Activated CD8-positive, alpha-beta T cell treated with anti-CD3 and anti-CD28 coated beads, Interleukin-2, amount 10 ng/mL, durations not matched to agents 7 days and 5 days (primary cell): ENCODE results near the gene CELSR2. TPM values are rescaled to one million over a fixed set of nuclear protein-coding genes. Genes with fewer than 3 reads are reported as not detected.

Source experiments
- ATAC-seq: fragments of 150-1000 bp; cut with Tn5 transposase; one replicate; pipeline ENCODE4 v1.10.0; 2021; ENCODE audit warnings: moderate library complexity
- CTCF ChIA-PET: fragments of 350-600 bp; sonication (Branson Sonifier 250); formaldehyde crosslinking; loops from one replicate; lab custom pipeline; 2021; ENCODE audit warnings: antibody characterized with exemption; lab: Charles Lee
- POLR2A ChIA-PET: fragments of 350-600 bp; sonication (Branson Sonifier 250); formaldehyde crosslinking; loops from one replicate; lab custom pipeline; 2021; ENCODE audit warnings: antibody characterized with exemption; lab: Charles Lee
- DNase-seq: peaks from one replicate; pipeline ENCODE4 v3.0.0-alpha.2; 2020
- H3K27ac Mint-ChIP-seq: one replicate; pipeline ENCODE4 v1.8.0; 2021; ENCODE audit warnings: mild to moderate bottlenecking, mixed read lengths
- H3K27me3 Mint-ChIP-seq: one replicate; pipeline ENCODE4 v1.8.0; 2021; ENCODE audit warnings: low read depth, mixed read lengths
- H3K36me3 Mint-ChIP-seq: one replicate; pipeline ENCODE4 v1.8.0; 2021; ENCODE audit warnings: low read depth, mixed read lengths
- H3K4me1 Mint-ChIP-seq: one replicate; pipeline ENCODE4 v1.8.0; 2021; ENCODE audit warnings: low read depth, mixed read lengths
- H3K4me3 Mint-ChIP-seq: one replicate; pipeline ENCODE4 v1.8.0; 2021; ENCODE audit warnings: mild to moderate bottlenecking, mixed read lengths
- H3K9me3 Mint-ChIP-seq: one replicate; pipeline ENCODE4 v1.8.0; 2022; ENCODE audit warnings: mixed read lengths; ENCODE audit not compliant: insufficient read depth
- total RNA-seq, 2 experiments: library from RNA; stranded (reverse); gene quantifications; one replicate each; pipeline ENCODE4 v1.2.3, GENCODE V29; 2021

CELSR2 gene
- total RNA-seq, 2 experiments from 2014 or later, result 4.9 to 5.2 TPM

DNA sequence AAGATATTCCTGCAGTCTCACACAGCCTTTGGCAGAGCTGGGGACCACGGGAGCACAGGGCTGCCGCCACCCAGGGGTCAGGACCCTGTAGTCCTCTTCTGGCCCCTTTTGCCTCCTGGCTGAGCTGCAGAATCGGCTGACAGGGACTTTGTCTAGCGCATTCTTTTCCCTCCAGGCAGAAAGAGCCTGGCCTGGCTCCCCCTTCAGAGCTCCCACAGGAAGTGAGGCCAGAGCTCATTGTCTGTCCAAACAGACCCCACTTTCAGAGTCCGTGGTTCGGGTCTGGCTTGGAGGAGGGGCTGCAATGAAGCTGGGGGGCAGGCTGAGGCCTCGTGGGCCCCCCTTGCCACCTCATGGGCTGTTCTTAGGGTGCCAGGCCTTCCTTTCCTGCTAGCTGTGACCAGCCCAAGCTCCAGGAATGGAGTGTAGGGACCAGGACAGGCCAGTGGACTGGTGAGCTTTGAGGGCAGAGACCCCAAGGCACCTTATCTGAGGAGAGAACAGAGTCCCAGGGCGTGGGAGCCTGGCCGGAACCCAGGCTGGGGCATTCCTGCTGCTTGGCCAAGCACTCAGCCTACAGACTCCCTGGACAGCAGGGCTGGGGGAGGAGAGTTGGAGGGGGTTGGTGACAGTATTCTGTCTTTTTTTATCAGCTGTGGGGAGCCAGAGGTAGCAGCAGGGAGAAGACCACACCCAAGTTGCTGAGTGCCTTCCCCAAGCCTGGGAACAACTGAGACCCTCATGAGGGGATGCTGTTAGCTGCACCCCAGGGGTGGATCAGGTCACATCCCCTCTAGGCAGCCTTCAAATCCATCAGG lies 4.7 kb downstream of the CELSR2 start:
- ChIA-PET POLR2A (no interaction called here), CTCF (interaction anchor here (0.9 to 2.2 kb wide), 6 partner anchors 13 to 278 kb away, joined by 3 to 6 read pairs (median 4); partner anchors contain the start of gene SORT1)
- Mint-ChIP-seq H3K4me1 (peaks cover 13% of the 10 kb centered on the region), H3K36me3 (no peaks in the 10 kb centered on the region), H3K4me3 (no peak overlapping the region), H3K9me3 (no peaks in the 10 kb centered on the region), H3K27ac (no peak overlapping the region), H3K27me3 (peaks cover 2% of the 10 kb centered on the region)
- DNase-seq (no peak), ATAC-seq (no peak)

DNA sequence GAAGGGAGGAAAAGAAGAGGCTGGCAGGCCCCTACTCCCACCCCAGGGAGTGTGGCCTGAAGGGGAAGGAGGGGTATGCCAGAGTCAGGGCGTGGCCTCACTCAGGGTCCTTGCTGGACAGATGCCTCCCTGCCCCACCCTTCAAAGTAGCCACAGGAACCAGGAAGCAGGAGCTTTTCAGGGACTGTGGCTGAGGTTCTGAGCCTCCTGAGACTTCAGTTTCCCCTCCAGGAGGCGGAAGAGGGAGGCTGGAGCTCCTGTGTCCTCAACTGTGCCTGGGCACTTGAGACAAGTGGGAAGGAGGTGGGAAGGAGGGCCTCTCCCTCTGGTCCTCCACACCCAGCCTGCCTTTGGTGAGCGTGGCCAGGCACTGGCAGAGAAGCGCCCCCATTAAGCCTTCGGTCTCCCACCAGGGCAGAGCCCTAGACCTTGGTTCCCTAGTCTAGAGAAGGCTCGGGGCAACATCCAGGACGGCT lies 5.3 kb downstream of the CELSR2 start:
- H3K4me3 Mint-ChIP-seq, result no peak overlapping the region
- ChIA-PET CTCF (interaction anchor here (1.2 kb wide), 1 partner anchor 144 kb away, joined by 5 read pairs; the partner anchor contains the start of gene SORT1), POLR2A (no interaction called here)
- H3K9me3 Mint-ChIP-seq, result no peaks in the 10 kb centered on the region
- no peak overlapping the region for H3K27ac Mint-ChIP-seq
- H3K36me3 Mint-ChIP-seq, result no peaks in the 10 kb centered on the region
- H3K27me3 Mint-ChIP-seq, result peaks cover 2% of the 10 kb centered on the region
- H3K4me1 Mint-ChIP-seq, result peaks cover 10% of the 10 kb centered on the region
- DNase-seq (no peak), ATAC-seq (no peak)

DNA sequence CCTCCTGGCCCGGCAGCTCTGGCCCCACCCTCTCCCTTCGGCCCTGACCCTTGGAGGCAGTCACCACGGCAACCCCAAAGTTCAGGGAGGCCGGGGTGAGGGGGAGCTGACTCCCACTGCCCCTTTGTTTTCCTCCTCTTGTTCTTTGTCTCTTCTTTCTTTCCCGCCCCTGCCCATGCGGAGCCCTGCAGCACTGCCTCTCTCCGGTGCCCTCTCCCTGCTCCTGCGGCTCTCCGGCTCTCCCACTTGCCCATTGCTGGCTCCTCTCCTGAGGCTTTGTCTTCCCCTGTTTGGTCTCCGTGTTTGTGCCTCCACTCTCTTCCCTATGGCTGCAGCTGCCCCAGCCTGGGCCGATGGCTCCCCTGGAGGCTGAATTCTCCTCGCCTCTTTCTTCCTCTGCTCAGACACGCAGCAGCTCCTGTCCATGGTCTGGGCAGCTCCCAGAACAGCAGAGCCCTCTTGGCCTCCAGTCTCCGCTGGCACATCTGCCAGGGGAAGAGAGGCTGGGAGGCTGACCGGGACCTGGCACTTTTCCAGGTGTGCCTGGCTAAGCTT lies 5.8 kb downstream of the CELSR2 start:
- H3K27me3 Mint-ChIP-seq, result peaks cover 2% of the 10 kb centered on the region
- peaks cover 8% of the 10 kb centered on the region for H3K4me1 Mint-ChIP-seq
- no peak overlapping the region for H3K4me3 Mint-ChIP-seq
- CTCF ChIA-PET, result interaction anchor here (1.9 kb wide), 1 partner anchor 144 kb away, joined by 6 read pairs; no protein-coding TSS in a partner anchor
- ATAC-seq (no peak), DNase-seq (no peak)
- no peaks in the 10 kb centered on the region for H3K9me3 Mint-ChIP-seq
- no peak overlapping the region for H3K27ac Mint-ChIP-seq
- H3K36me3 Mint-ChIP-seq, result no peaks in the 10 kb centered on the region
- POLR2A ChIA-PET, result interaction anchor here (0.5 kb wide), 1 partner anchor 243 kb away, joined by 3 read pairs; no protein-coding TSS in a partner anchor

DNA sequence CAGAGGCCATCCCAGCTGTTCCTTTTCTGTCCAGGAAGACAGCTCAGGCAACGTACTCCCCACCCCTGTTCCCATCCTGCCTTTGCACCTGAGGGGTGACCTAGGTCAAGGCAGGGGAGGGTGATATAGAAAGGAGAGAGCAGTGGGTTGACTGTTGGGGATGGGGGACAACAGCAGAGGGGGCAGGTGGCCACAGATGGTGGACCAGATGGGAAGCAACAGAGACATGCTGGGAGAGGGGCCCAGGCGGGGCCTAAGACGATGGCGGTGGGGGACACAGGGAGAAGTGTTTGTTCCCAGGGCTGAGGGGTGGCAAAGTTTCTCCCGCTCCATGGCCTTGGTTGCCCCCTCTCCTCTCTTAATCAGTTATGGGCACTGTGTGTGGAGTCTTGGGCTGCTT lies 6.3 kb downstream of the CELSR2 start:
- ATAC-seq (no peak), DNase-seq (no peak)
- Mint-ChIP-seq H3K27ac (no peak overlapping the region), H3K9me3 (no peaks in the 10 kb centered on the region), H3K4me1 (peaks cover 7% of the 10 kb centered on the region), H3K27me3 (peaks cover under 1% of the 10 kb centered on the region), H3K4me3 (no peak overlapping the region), H3K36me3 (no peaks in the 10 kb centered on the region)
- ChIA-PET CTCF (interaction anchor here (1.9 kb wide), 1 partner anchor 144 kb away, joined by 6 read pairs; no protein-coding TSS in a partner anchor), POLR2A (interaction anchor here (0.5 kb wide), 1 partner anchor 243 kb away, joined by 3 read pairs; no protein-coding TSS in a partner anchor)

GRCh38 chr1:109256085-109256484 lies 6.7 kb downstream of the CELSR2 start:
- Mint-ChIP-seq H3K27ac (peak overlapping the region; percentile 2), H3K4me1 (peaks cover 7% of the 10 kb centered on the region), H3K27me3 (no peaks in the 10 kb centered on the region), H3K4me3 (no peak overlapping the region), H3K36me3 (no peaks in the 10 kb centered on the region), H3K9me3 (no peaks in the 10 kb centered on the region)
- ChIA-PET CTCF (interaction anchor here (1.9 kb wide), 1 partner anchor 143 kb away, joined by 6 read pairs; no protein-coding TSS in a partner anchor), POLR2A (interaction anchor here (1.2 kb wide), 1 partner anchor 292 kb away, joined by 3 read pairs; the partner anchor contains the start of gene GNAI3)
- no peak for DNase-seq
- no peak for ATAC-seq

DNA sequence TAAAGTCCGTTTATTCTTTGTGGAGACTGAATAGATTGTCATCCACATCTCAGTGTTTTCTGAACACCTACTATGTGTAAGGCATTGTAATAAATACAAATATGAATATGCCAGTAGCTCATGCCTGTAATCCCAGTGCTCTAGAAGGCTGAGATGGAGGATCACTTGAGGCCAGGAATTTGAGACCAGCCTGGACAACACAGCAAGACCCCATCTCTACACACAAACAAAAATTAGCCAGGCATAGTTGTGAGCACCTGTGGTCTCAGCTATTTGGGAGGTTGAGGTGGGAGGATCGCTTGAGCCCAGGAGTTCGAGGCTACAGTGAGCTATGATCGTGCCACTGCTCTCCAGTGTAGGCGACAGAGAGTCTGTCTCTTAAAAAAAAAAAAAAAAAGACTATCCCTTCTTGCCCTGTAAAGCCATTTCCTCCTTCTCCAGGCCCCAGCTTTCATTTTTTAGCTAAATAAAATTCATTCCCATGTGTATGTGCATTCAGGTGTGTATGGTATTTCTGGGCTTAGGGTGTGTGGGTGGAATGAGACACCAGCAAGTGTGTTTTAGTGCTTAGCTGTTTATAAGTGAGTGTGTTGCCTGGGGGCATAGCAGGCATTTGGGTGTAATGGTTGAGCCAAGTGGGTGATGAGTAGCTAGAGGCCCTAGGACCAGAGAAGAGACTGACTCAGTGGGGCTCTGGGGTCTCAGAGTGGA lies 7.8 kb downstream of the CELSR2 start:
- no peak for ATAC-seq
- Mint-ChIP-seq H3K4me3 (no peak overlapping the region), H3K9me3 (no peaks in the 10 kb centered on the region), H3K27me3 (no peaks in the 10 kb centered on the region), H3K36me3 (no peaks in the 10 kb centered on the region), H3K4me1 (peaks cover 7% of the 10 kb centered on the region), H3K27ac (no peak overlapping the region)
- ChIA-PET CTCF (interaction anchor here (0.9 to 1.9 kb wide), 3 partner anchors 18 to 275 kb away, joined by 3 to 6 read pairs (median 3); no protein-coding TSS in a partner anchor), POLR2A (interaction anchor here (1.2 kb wide), 1 partner anchor 291 kb away, joined by 3 read pairs; the partner anchor contains the start of gene GNAI3)
- no peak for DNase-seq

DNA sequence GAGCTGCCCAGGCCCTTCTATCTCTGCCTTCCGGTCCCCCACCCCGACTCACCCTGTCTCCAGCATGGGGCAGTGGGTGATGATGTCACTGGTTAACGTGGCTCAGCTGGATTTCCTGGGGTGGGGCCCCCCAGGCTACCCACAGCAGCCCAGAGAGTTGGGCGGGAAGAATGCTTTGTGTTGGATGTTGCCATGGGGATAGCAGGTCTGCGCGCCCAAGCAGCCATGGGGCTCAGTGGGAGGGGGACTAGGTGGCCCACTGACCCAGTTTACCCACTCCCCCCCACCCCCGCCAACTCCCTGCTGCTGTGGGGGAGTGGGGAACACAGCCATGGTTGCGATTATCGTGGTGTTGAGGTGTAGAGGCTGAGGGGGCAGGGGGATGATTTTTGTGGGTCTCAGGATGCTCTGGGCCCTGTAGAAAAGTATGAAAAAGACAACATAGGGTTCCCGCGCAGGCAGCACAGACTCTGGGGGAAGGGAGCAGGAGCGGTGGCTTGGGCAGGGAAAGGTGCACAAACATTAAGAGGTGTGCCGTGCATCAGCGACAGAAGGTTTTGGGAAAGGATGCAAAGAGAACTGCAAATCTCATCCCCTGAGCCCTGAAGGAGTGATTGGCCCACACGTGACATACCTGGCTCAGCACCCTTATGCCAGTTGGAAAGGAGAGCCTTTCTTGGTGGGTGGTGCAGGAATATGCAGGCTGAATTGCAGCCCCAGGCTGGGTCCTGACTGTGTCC lies 8.5 kb downstream of the CELSR2 start:
- Mint-ChIP-seq H3K4me1 (peaks cover 7% of the 10 kb centered on the region), H3K4me3 (no peak overlapping the region), H3K27ac (no peak overlapping the region), H3K36me3 (no peaks in the 10 kb centered on the region), H3K27me3 (no peaks in the 10 kb centered on the region), H3K9me3 (no peaks in the 10 kb centered on the region)
- ATAC-seq (no peak), DNase-seq (no peak)
- ChIA-PET CTCF (interaction anchor here (1.1 kb wide), 1 partner anchor 274 kb away, joined by 3 read pairs; no protein-coding TSS in a partner anchor), POLR2A (no interaction called here)

DNA sequence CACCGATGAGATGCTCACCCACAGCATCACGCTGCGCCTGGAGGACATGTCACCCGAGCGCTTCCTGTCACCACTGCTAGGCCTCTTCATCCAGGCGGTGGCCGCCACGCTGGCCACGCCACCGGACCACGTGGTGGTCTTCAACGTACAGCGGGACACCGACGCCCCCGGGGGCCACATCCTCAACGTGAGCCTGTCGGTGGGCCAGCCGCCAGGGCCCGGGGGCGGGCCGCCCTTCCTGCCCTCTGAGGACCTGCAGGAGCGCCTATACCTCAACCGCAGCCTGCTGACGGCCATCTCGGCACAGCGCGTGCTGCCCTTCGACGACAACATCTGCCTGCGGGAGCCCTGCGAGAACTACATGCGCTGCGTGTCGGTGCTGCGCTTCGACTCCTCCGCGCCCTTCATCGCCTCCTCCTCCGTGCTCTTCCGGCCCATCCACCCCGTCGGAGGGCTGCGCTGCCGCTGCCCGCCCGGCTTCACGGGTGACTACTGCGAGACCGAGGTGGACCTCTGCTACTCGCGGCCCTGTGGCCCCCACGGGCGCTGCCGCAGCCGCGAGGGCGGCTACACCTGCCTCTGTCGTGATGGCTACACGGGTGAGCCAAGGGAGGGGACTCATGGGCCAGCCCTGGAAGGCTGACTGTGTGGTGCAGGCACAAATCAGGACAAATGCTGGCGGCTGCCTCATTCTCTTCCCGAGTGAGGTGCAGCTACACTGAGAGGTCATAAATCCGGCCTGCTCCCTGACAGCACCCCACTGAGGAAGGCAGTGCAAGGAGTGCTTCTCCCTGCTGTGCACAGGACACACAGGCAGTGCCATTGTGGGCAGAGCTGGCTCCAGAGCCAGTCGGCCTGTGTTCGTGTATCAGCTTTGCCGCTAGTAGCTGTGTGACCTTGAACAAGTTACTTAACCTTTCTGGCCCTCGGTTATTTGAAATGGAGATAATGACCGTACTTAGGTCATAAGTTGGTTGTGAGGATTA lies 9.4 kb downstream of the CELSR2 start:
- POLR2A ChIA-PET, result no interaction called here

GRCh38 chr1:109259674-109260557 lies 10.6 kb downstream of the CELSR2 start:
- ChIA-PET POLR2A (no interaction called here), CTCF (interaction anchor here (0.8 to 1.5 kb wide), 3 partner anchors 139 to 273 kb away, joined by 4 to 5 read pairs (median 4); partner anchors contain the start of gene SORT1)
- H3K4me3 Mint-ChIP-seq, result no peak overlapping the region
- H3K27me3 Mint-ChIP-seq, result no peaks in the 10 kb centered on the region
- DNase-seq (no peak), ATAC-seq (no peak)
- peaks cover 5% of the 10 kb centered on the region for H3K4me1 Mint-ChIP-seq
- H3K27ac Mint-ChIP-seq, result peak overlapping the region; percentile 60
- H3K36me3 Mint-ChIP-seq, result no peaks in the 10 kb centered on the region
- no peaks in the 10 kb centered on the region for H3K9me3 Mint-ChIP-seq

More for the DNA sequence above, 9.4 kb downstream of the CELSR2 start:
- Mint-ChIP-seq H3K27me3 (no peaks in the 10 kb centered on the region), H3K27ac (no peak overlapping the region), H3K4me3 (no peak overlapping the region), H3K36me3 (no peaks in the 10 kb centered on the region), H3K4me1 (peaks cover 8% of the 10 kb centered on the region), H3K9me3 (no peaks in the 10 kb centered on the region)
- CTCF ChIA-PET, result interaction anchor here (1.2 to 1.5 kb wide), 2 partner anchors 140 to 142 kb away, joined by 4 to 5 read pairs; partner anchors contain the start of gene SORT1
- ATAC-seq, result no peak
- DNase-seq, result no peak
